Smooth muscle cell (in vitro differentiated cells): ENCODE results near the gene SUOX. TPM values are rescaled to one million over a fixed set of nuclear protein-coding genes. Genes with fewer than 3 reads are reported as not detected.

ENCODE experiments used
- DNase-seq: peaks from one replicate; lab custom pipeline; 2025; ENCODE audit not compliant: unreplicated experiment; lab: John Stamatoyannopoulos, UW
- H2AFZ ChIP-seq: fragments of 200-600 bp; sonication (generic); 2 replicates; pipeline ENCODE4 v1.6.0; 2016; ENCODE audit warnings: antibody characterized with exemption, low read depth, mild to moderate bottlenecking
- H3F3A ChIP-seq: fragments of 200-600 bp; sonication (generic); 2 replicates; pipeline ENCODE4 v1.6.0; 2017; ENCODE audit warnings: antibody characterized with exemption, low read depth
- H3K27ac ChIP-seq: fragments of 200-600 bp; sonication (generic); 2 replicates; pipeline ENCODE4 v1.5.1; 2016; ENCODE audit warnings: low read depth, mild to moderate bottlenecking
- H3K27me3 ChIP-seq: fragments of 200-600 bp; sonication (generic); 2 replicates; pipeline ENCODE4 v1.6.1; 2016; ENCODE audit warnings: low read depth, mild to moderate bottlenecking
- H3K36me3 ChIP-seq: fragments of 200-600 bp; sonication (generic); 2 replicates; pipeline ENCODE4 v1.5.1; 2016; ENCODE audit warnings: low read depth
- H3K4me1 ChIP-seq: fragments of 200-600 bp; sonication (generic); 2 replicates; pipeline ENCODE4 v1.5.1; 2016; ENCODE audit warnings: low read depth
- H3K4me2 ChIP-seq: fragments of 200-600 bp; sonication (generic); 2 replicates; pipeline ENCODE4 v1.6.0; 2016; ENCODE audit warnings: mild to moderate bottlenecking
- H3K4me3 ChIP-seq: fragments of 200-600 bp; sonication (generic); 2 replicates; pipeline ENCODE4 v1.5.1; 2016; ENCODE audit warnings: mild to moderate bottlenecking
- H3K79me2 ChIP-seq: fragments of 200-600 bp; sonication (generic); 2 replicates; pipeline ENCODE4 v1.6.0; 2016; ENCODE audit warnings: low read depth, mild to moderate bottlenecking
- H3K9ac ChIP-seq: fragments of 200-600 bp; sonication (generic); 2 replicates; pipeline ENCODE4 v1.6.0; 2016; ENCODE audit warnings: low read depth
- H3K9me3 ChIP-seq: fragments of 200-600 bp; sonication (generic); replicated peaks from 2 replicates; pipeline ENCODE4 v1.5.1; 2016; ENCODE audit warnings: low read depth
- H4K20me1 ChIP-seq: fragments of 200-600 bp; sonication (generic); 2 replicates; pipeline ENCODE4 v1.6.0; 2016; ENCODE audit warnings: low read depth
- CTCF ChIP-seq: fragments of 200-600 bp; sonication (generic); IDR thresholded peaks from 2 replicates; pipeline ENCODE4 v1.5.1; 2017; ENCODE audit warnings: borderline replicate concordance, mild to moderate bottlenecking, antibody characterized with exemption; ENCODE audit not compliant: insufficient read depth, poor library complexity, severe bottlenecking
- WGBS: methylation state at CpG from one replicate; pipeline ENCODE4 v1.1.7; 2016; ENCODE audit warnings: low lambda C conversion rate; 5-methylcytosine and 5-hydroxymethylcytosine counted together
- polyA plus RNA-seq: library from polyadenylated mRNA; unstranded; fragments of >200 nt; fragmentation: Nextera tagmentation; extraction: Ambion mirVana; gene quantifications from 2 replicates; pipeline ENCODE4 v1.2.1, GENCODE V29; 2016
- total RNA-seq: library from RNA; depleted of rRNA; stranded (reverse); fragments of >200 nt; gene quantifications from 2 replicates; pipeline ENCODE4 v1.2.3, GENCODE V29; 2014

SUOX gene
- total and polyA plus RNA-seq, 2 experiments from 2014 or later: 12.8 to 19.1 TPM

GRCh38 chr12:56053407-56053893, 56.4 kb downstream of the SUOX start:
- WGBS: 45% methylated on average over 6 of the region's 6 CpGs
- H3F3A ChIP-seq: no peaks in the 10 kb centered on the region
- no peak for DNase-seq
- TF ChIP-seq CTCF: no peak
- no peaks in the 10 kb centered on the region for H3K79me2 ChIP-seq
- no peak overlapping the region for H3K9ac ChIP-seq
- H3K9me3 ChIP-seq: no peaks in the 10 kb centered on the region
- H3K27ac ChIP-seq: no peak overlapping the region
- no peaks in the 10 kb centered on the region for H3K27me3 ChIP-seq
- no peak overlapping the region for H3K4me3 ChIP-seq
- peak overlapping the region; percentile 49 for H2AFZ ChIP-seq
- H3K4me2 ChIP-seq: no peak overlapping the region
- H3K36me3 ChIP-seq: no peaks in the 10 kb centered on the region
- no peaks in the 10 kb centered on the region for H4K20me1 ChIP-seq
- H3K4me1 ChIP-seq: no peaks in the 10 kb centered on the region

Other genes with a start within 250 kb of the SUOX start
- gene SARNP, start 179.6 kb upstream of the SUOX start, total RNA-seq: 124 and 169 TPM in 2 replicates
- gene SARNP, start 179.6 kb upstream of the SUOX start, polyA plus RNA-seq: 128 and 139 TPM in 2 replicates
- gene ORMDL2, start 179.2 kb upstream of the SUOX start, total RNA-seq: 18.9 and 32.5 TPM in 2 replicates
- 79.5 and 134 TPM in 2 replicates for gene ORMDL2, start 179.2 kb upstream of the SUOX start, polyA plus RNA-seq
- gene DNAJC14, start 167.7 kb upstream of the SUOX start, total RNA-seq: 25.2 and 32.6 TPM in 2 replicates
- gene DNAJC14, start 167.7 kb upstream of the SUOX start, polyA plus RNA-seq: 22.1 and 22.4 TPM in 2 replicates
- gene MMP19, start 154.3 kb upstream of the SUOX start, total RNA-seq: 14.9 and 17.6 TPM in 2 replicates
- gene MMP19, start 154.3 kb upstream of the SUOX start, polyA plus RNA-seq: 15.6 and 18.2 TPM in 2 replicates
- gene PYM1, start 69.4 kb upstream of the SUOX start, total RNA-seq: 28.6 and 36.0 TPM in 2 replicates
- gene PYM1, start 69.4 kb upstream of the SUOX start, polyA plus RNA-seq: 48.2 and 51.2 TPM in 2 replicates
- 86.0 and 87.1 TPM in 2 replicates for gene DGKA, start 66.1 kb upstream of the SUOX start, total RNA-seq
- gene DGKA, start 66.1 kb upstream of the SUOX start, polyA plus RNA-seq: 66.3 and 125 TPM in 2 replicates
- 1.8 and 4.7 TPM in 2 replicates for gene PMEL, start 31.2 kb upstream of the SUOX start, total RNA-seq
- gene PMEL, start 31.2 kb upstream of the SUOX start, polyA plus RNA-seq: 1.4 and 1.9 TPM in 2 replicates
- 36.5 and 37.5 TPM in 2 replicates for gene CDK2, start 30.4 kb upstream of the SUOX start, total RNA-seq
- 25.8 and 33.3 TPM in 2 replicates for gene CDK2, start 30.4 kb upstream of the SUOX start, polyA plus RNA-seq
- gene RAB5B, start 23.2 kb upstream of the SUOX start, total RNA-seq: 77.2 and 90.4 TPM in 2 replicates
- gene RAB5B, start 23.2 kb upstream of the SUOX start, polyA plus RNA-seq: 81.9 and 93.4 TPM in 2 replicates
- gene IKZF4, start 23.8 kb downstream of the SUOX start, total RNA-seq: 3.9 and 4.2 TPM in 2 replicates
- gene IKZF4, start 23.8 kb downstream of the SUOX start, polyA plus RNA-seq: 5.4 and 6.8 TPM in 2 replicates
- gene RPS26, start 44.6 kb downstream of the SUOX start, total RNA-seq: 731 and 845 TPM in 2 replicates
- 282 and 323 TPM in 2 replicates for gene RPS26, start 44.6 kb downstream of the SUOX start, polyA plus RNA-seq
- 7.2 and 9.2 TPM in 2 replicates for gene ERBB3, start 82.9 kb downstream of the SUOX start, total RNA-seq
- 1.2 and 9.8 TPM in 2 replicates for gene ERBB3, start 82.9 kb downstream of the SUOX start, polyA plus RNA-seq
- 88.6 and 118 TPM in 2 replicates for gene PA2G4, start 107.3 kb downstream of the SUOX start, total RNA-seq
- 99.8 and 113 TPM in 2 replicates for gene PA2G4, start 107.3 kb downstream of the SUOX start, polyA plus RNA-seq
- 2,929 and 3,246 TPM in 2 replicates for gene RPL41, start 119.4 kb downstream of the SUOX start, total RNA-seq
- 2,414 and 2,571 TPM in 2 replicates for gene RPL41, start 119.4 kb downstream of the SUOX start, polyA plus RNA-seq
- 1.9 and 6.7 TPM in 2 replicates for gene ZC3H10, start 121.0 kb downstream of the SUOX start, total RNA-seq
- 2.8 TPM in 2 replicates for gene ZC3H10, start 121.0 kb downstream of the SUOX start, polyA plus RNA-seq
- 76.0 and 87.7 TPM in 2 replicates for gene ESYT1, start 131.0 kb downstream of the SUOX start, total RNA-seq
- 69.5 and 77.0 TPM in 2 replicates for gene ESYT1, start 131.0 kb downstream of the SUOX start, polyA plus RNA-seq
- gene MYL6B, start 155.3 kb downstream of the SUOX start, total RNA-seq: 44.5 and 59.0 TPM in 2 replicates
- 107 and 121 TPM in 2 replicates for gene MYL6B, start 155.3 kb downstream of the SUOX start, polyA plus RNA-seq
- 2,329 and 2,776 TPM in 2 replicates for gene MYL6, start 161.1 kb downstream of the SUOX start, total RNA-seq
- 4,165 and 4,181 TPM in 2 replicates for gene MYL6, start 161.1 kb downstream of the SUOX start, polyA plus RNA-seq
- gene SMARCC2, start 192.2 kb downstream of the SUOX start, total RNA-seq: 28.2 and 43.8 TPM in 2 replicates
- 32.2 and 39.2 TPM in 2 replicates for gene SMARCC2, start 192.2 kb downstream of the SUOX start, polyA plus RNA-seq
- 46.1 and 65.2 TPM in 2 replicates for gene RNF41, start 224.6 kb downstream of the SUOX start, total RNA-seq
- 19.4 and 22.2 TPM in 2 replicates for gene RNF41, start 224.6 kb downstream of the SUOX start, polyA plus RNA-seq
- gene NABP2, start 227.1 kb downstream of the SUOX start, total RNA-seq: 20.9 and 33.8 TPM in 2 replicates
- 14.2 and 16.4 TPM in 2 replicates for gene NABP2, start 227.1 kb downstream of the SUOX start, polyA plus RNA-seq
- 0.36 and 0.99 TPM in 2 replicates for gene SLC39A5, start 232.8 kb downstream of the SUOX start, total RNA-seq
- gene SLC39A5, start 232.8 kb downstream of the SUOX start, polyA plus RNA-seq: not detected in 2 replicates